GM12872 (cell line): ENCODE data around the gene GYS1.

ENCODE experiments used
- CTCF ChIP-seq: IDR thresholded peaks from 3 replicates; pipeline ENCODE4 v1.5.1; 2011; ENCODE audit warnings: low read depth, mild to moderate bottlenecking, low read length, moderate library complexity; ENCODE audit not compliant: insufficient read depth

GYS1 gene

GRCh38 chr19:48958006-48958405 is 35.1 kb downstream of the GYS1 start:
- TF ChIP-seq CTCF, result no peak

DNA sequence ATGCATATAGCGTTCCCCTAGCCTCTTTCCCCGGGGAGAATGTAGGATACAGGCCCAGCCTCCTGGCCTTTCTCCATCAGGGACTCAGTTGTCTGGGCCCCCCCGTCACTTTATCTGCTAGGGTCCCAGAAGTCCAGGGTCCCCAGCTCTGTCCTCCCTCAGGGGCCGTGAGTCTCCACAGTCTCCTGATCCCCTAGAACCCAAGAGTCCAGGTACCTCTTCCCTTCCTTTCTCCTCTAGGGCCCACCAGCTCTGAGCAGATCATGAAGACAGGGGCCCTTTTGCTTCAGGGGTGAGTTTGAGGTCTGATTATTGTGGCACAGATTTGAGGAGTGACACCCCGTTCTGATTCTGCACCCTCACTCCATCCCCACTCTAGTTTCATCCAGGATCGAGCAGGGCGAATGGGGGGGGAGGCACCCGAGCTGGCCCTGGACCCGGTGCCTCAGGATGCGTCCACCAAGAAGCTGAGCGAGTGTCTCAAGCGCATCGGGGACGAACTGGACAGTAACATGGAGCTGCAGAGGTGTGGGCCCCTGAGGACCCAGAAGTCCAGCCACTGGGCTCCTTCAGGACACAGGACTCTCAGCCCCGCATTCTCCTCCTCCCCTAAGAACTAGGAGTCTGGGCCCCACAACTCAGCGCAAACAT is 37.7 kb downstream of the GYS1 start:
- TF ChIP-seq CTCF, result no peak

DNA sequence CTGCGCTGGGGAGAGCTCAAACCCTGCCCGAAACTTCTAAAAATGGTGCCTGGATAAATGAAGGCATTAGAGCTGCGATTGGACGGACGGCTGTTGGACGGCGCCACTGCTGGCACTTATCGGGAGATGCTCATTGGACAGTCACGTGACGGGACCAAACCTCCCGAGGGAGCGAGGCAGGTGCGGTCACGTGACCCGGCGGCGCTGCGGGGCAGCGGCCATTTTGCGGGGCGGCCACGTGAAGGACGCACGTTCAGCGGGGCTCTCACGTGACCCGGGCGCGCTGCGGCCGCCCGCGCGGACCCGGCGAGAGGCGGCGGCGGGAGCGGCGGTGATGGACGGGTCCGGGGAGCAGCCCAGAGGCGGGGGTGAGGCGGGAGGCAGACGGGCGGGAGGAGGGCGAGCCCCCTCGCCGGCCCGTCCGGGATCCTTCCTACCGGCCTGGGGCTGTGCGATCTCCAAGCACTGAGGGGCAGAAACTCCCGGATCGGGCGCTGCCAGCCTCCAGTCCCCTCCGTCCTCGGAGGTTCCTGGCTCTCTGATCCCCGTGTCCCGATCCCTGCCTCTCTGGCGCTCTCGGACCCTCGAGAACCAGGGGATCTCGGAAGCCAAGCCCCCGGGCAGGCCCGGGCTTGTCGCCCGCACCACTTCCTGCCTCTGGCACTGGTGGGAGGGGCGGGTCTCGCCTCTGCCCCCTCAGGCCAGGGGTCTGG is 38.4 kb downstream of the GYS1 start, which contains the start of gene BAX:
Gene BAX, plus strand, starts transcription at position 281 of the 713 bp plus-strand sequence. Its CDS starts 54 bp downstream, at position 335.
- peak; percentile 8; the same call in 1 of the 3 replicates for TF ChIP-seq CTCF

DNA sequence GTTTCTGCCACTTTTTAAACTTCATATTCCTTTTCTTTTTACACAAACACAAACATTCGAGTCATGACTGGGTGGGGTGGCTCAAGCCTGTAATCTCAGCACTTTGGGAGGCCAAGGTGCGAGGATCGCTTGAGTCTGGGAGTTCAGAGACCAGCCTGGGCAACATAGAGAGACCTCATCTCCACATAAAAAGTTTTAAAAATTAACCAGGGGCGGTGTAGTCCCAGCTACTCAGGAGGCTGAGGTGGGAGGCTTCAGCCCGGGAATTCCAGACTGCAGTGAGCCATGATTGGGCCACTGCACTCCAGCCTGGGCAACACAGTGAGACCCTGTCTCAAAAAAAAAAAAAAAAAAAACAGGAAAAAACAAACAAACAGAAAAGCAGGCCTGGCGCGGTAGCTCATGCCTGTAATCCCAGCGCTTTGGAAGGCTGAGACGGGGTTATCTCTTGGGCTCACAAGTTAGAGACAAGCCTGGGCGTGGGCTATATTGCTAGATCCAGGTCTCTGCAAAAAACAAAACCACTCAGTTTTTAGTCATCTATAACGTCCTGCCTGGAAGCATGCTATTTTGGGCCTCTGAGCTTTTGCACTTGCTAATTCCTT is 39.0 kb downstream of the GYS1 start:
- TF ChIP-seq CTCF, result no peak

DNA sequence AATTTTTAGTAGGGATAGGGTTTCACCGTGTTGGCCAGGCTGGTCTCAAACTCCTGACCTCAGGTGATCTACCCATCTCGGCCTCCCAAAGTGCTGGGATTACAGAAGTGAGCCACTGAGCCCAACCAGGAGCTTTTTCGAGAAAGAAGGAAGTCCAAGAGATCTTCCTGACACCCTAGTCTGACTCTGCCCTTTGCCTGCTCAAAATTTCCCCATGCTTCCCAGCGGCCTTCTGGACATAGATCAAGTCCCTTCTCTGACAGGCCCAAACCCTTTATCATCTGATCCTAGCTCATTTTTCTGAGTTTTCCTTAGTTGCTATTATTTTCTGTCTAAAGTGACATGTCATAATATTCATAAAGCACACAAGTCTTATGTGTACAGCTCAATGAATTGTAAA is 40.0 kb downstream of the GYS1 start:
- TF ChIP-seq CTCF, result no peak

DNA sequence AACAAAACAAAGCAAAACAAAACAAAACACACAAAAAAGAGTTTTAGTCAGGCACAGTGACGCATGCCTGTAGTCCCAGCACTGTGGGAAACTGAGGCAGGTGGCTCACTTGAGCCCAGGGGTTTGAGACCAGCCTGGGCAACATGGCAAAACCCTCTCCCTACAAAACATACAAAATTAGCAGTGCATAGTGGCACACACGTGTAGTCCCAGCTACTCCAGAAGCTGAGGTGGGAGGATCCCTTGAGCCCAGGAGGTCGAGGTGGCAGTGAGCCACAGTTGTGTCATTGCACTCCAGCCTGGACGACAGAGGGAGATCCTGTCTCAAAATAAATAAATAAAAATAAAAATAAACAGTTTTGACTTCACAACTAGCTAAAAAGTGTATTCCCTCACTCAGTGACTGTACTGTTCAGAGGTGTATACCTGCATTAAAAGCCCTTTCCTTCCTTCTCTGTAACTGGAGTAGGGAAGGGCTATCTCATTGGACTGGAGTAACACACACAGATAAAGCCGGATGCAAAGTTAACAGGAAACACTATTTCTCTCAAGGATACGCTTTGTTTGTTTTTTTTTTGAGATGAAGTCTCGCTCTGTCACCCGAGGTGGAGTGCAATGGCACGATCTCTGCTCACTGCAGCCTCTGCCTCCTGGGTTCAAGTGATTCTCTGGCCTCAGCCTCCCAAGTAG is 42.1 kb downstream of the GYS1 start:
- no peak for TF ChIP-seq CTCF

- TF ChIP-seq CTCF, result no peak
These were observed 43.0 kb downstream of the GYS1 start for GRCh38 chr19:48950159-48950558.
